Panc1 (cell line): ENCODE measurements around the gene SLC36A4. TPM values are rescaled to one million over a fixed set of nuclear protein-coding genes. Genes with fewer than 3 reads are reported as not detected.

Experiments
- ATAC-seq: fragments of 200-7000 bp; cut with Tn5 transposase; 2 replicates; pipeline ENCODE4 v1.9.1; 2020; ENCODE audit warnings: mild to moderate bottlenecking, moderate library complexity
- BruUV-seq: library from RNA; stranded (reverse); fragments of 400-500 nt; replicated peaks from 2 replicates; lab custom pipeline; 2021; lab: Mats Ljungman, UMichigan
- CTCF ChIA-PET: fragments of 300-600 bp; sonication (Branson Sonifier 250); formaldehyde crosslinking; loops from one replicate; lab custom pipeline; 2022; ENCODE audit warnings: antibody characterized with exemption; lab: Charles Lee
- POLR2A ChIA-PET: fragments of 300-600 bp; sonication (Branson Sonifier 250); formaldehyde crosslinking; loops from one replicate; lab custom pipeline; 2022; ENCODE audit warnings: antibody characterized with exemption; lab: Charles Lee
- DNase-seq: peaks from one replicate; pipeline ENCODE4 v3.0.0-alpha.2; 2010; ENCODE audit warnings: low read depth, low spot score
- H3K27ac ChIP-seq: 2 replicates; pipeline ENCODE4 v1.5.1; 2011; ENCODE audit warnings: mild to moderate bottlenecking, low read length, inconsistent platforms
- H3K27me3 ChIP-seq: fragments of 200-500 bp; sonication (Bioruptor generic); 2 replicates; pipeline ENCODE4 v1.6.0; 2014; ENCODE audit warnings: low read length, inconsistent platforms; ENCODE audit not compliant: control insufficient read depth, insufficient read depth
- H3K36me3 ChIP-seq: fragments of 200-500 bp; sonication (Bioruptor generic); 2 replicates; pipeline ENCODE4 v1.5.1; 2014; ENCODE audit warnings: inconsistent platforms, mild to moderate bottlenecking, low read length, moderate library complexity; ENCODE audit not compliant: control insufficient read depth, insufficient read depth
- H3K4me1 ChIP-seq: 2 replicates; pipeline ENCODE4 v1.5.1; 2011; ENCODE audit warnings: inconsistent platforms, mild to moderate bottlenecking, low read length, moderate library complexity; ENCODE audit not compliant: control insufficient read depth, insufficient read depth
- H3K4me3 ChIP-seq, 2 experiments: 2 replicates each; pipeline ENCODE4 v1.5.1; 2011 to 2012; ENCODE audit warnings: low read depth in 2 of 2, low read length in 2 of 2, mild to moderate bottlenecking in 2 of 2, inconsistent platforms in 1 of 2, moderate library complexity in 1 of 2
- H3K9me3 ChIP-seq: fragments of 200-500 bp; sonication (Bioruptor generic); 2 replicates; pipeline ENCODE4 v1.5.1; 2014; ENCODE audit warnings: low read depth, mild to moderate bottlenecking, inconsistent platforms, low read length, moderate library complexity; ENCODE audit not compliant: control insufficient read depth, insufficient read depth
- POLR2AphosphoS5 ChIP-seq: IDR thresholded peaks from 2 replicates; pipeline ENCODE4 v1.6.1; 2012; ENCODE audit warnings: mild to moderate bottlenecking, low read depth, low read length, moderate library complexity
- SIN3A ChIP-seq: IDR thresholded peaks from 2 replicates; pipeline ENCODE4 v1.6.1; 2012; ENCODE audit warnings: low read depth, mild to moderate bottlenecking, low read length, moderate library complexity, borderline replicate concordance; ENCODE audit not compliant: insufficient read depth
- TCF7L2 ChIP-seq: IDR thresholded peaks from 2 replicates; pipeline ENCODE4 v1.6.1; 2011; ENCODE audit warnings: mild to moderate bottlenecking, low read depth, low read length, inconsistent platforms
- in situ Hi-C: cut with HindIII; loops from 2 replicates; pipeline ENCODE4 v1.10.0; 2016; ENCODE audit warnings: low sequenced_read_pairs, low pct_unique_long_range_greater_than_20kb
- intact Hi-C: fragments of 100-400 bp; cut with micrococcal nuclease; formaldehyde crosslinking; loops from one replicate; pipeline ENCODE4 v1.10.0; 2022; ENCODE audit not compliant: unreplicated experiment
- total RNA-seq: library from RNA; stranded (reverse); gene quantifications from one replicate; pipeline ENCODE4 v1.2.1, GENCODE V29; 2021; ENCODE audit not compliant: unreplicated experiment
- TF ChIP-seq, protein P1 (sequence below): fragments of 450-650 bp; IDR thresholded peaks from 2 replicates; pipeline ENCODE4 v1.5.1; 2017; ENCODE audit warnings: mild to moderate bottlenecking
- TF ChIP-seq, protein P2 (sequence below), 2 experiments: IDR thresholded peaks; 2 replicates each; pipeline ENCODE4 v1.6.1; 2011 to 2012; ENCODE audit warnings: low read depth in 2 of 2, control low read depth in 1 of 2, low read length in 1 of 2, mild to moderate bottlenecking in 1 of 2, moderate library complexity in 1 of 2; ENCODE audit not compliant: insufficient read depth in 1 of 2

Gene SLC36A4
- total RNA-seq, 1 experiment from 2014 or later: 30.3 TPM

DNA sequence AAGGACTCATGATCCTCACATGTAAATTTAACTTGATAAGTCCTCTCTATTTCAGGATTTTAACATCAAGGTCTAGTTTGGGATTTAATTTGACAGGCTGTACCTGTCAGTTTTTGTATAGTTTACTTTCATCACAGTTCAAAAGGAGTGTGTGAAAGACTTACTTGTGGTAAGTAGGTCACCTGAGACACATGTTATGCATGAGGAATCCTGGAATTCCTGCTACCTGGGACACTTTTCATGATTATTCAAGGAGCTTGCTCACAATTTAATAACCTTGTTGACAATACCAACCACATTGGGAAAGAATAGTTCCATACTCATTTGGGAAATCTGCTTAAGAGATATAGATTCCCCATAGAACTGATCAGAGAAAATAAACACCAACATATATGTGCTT lies 15.8 kb upstream of the SLC36A4 start:
- CTCF ChIA-PET: no interaction called here
- in situ Hi-C loops (no loop called here), intact Hi-C loops (loop anchor here (5.0 kb wide), 1 partner anchor 266 kb away; no protein-coding TSS in a partner anchor)
- ATAC-seq (no peak), DNase-seq (no peak)
- H3K9me3 ChIP-seq: 0 out of 2 replicates have a peak, but pooled peaks cover under 1% of the 10 kb centered on the region
- TF ChIP-seq, protein P1, sequence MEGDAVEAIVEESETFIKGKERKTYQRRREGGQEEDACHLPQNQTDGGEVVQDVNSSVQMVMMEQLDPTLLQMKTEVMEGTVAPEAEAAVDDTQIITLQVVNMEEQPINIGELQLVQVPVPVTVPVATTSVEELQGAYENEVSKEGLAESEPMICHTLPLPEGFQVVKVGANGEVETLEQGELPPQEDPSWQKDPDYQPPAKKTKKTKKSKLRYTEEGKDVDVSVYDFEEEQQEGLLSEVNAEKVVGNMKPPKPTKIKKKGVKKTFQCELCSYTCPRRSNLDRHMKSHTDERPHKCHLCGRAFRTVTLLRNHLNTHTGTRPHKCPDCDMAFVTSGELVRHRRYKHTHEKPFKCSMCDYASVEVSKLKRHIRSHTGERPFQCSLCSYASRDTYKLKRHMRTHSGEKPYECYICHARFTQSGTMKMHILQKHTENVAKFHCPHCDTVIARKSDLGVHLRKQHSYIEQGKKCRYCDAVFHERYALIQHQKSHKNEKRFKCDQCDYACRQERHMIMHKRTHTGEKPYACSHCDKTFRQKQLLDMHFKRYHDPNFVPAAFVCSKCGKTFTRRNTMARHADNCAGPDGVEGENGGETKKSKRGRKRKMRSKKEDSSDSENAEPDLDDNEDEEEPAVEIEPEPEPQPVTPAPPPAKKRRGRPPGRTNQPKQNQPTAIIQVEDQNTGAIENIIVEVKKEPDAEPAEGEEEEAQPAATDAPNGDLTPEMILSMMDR: no peak
- TF ChIP-seq TCF7L2: no peak
- TF ChIP-seq, protein P2, sequence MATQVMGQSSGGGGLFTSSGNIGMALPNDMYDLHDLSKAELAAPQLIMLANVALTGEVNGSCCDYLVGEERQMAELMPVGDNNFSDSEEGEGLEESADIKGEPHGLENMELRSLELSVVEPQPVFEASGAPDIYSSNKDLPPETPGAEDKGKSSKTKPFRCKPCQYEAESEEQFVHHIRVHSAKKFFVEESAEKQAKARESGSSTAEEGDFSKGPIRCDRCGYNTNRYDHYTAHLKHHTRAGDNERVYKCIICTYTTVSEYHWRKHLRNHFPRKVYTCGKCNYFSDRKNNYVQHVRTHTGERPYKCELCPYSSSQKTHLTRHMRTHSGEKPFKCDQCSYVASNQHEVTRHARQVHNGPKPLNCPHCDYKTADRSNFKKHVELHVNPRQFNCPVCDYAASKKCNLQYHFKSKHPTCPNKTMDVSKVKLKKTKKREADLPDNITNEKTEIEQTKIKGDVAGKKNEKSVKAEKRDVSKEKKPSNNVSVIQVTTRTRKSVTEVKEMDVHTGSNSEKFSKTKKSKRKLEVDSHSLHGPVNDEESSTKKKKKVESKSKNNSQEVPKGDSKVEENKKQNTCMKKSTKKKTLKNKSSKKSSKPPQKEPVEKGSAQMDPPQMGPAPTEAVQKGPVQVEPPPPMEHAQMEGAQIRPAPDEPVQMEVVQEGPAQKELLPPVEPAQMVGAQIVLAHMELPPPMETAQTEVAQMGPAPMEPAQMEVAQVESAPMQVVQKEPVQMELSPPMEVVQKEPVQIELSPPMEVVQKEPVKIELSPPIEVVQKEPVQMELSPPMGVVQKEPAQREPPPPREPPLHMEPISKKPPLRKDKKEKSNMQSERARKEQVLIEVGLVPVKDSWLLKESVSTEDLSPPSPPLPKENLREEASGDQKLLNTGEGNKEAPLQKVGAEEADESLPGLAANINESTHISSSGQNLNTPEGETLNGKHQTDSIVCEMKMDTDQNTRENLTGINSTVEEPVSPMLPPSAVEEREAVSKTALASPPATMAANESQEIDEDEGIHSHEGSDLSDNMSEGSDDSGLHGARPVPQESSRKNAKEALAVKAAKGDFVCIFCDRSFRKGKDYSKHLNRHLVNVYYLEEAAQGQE (IDR thresholded peaks at IDR 0.05; ENCODE audit: insufficient read depth in 1 of 2, low read depth in 2 of 2, low read length in 1 of 2): no peak
- no peak for TF ChIP-seq SIN3A
- no peak for TF ChIP-seq POLR2AphosphoS5
- POLR2A ChIA-PET: no interaction called here
- H3K36me3 ChIP-seq: no peaks in the 10 kb centered on the region
- BruUV-seq: no TSS peak
- no peak overlapping the region for H3K27ac ChIP-seq
- no peaks in the 10 kb centered on the region for H3K4me1 ChIP-seq
- H3K27me3 ChIP-seq: peaks cover 24% of the 10 kb centered on the region
- no peak overlapping the region for H3K4me3 ChIP-seq

DNA sequence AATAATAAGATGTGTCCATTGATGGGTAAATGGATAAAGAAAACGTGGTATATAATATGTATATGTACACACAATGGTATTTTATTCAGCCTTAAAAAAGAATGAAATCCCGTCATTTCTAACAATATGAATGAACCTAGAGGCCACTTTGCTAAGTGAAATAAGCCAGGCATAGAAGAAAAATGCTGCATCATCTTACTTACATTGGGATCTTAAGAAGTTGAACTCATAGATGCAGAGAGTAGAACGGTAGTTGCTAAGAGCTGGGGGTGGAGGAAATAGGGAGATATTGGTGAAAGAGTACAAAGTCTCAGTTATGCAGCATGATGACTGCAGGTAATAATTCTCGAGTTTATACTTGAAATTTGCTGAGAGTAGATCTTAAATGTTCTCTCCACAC lies 14.3 kb upstream of the SLC36A4 start:
- in situ Hi-C loops: no loop called here

More for the DNA sequence above, 14.3 kb upstream of the SLC36A4 start:
- no TSS peak for BruUV-seq
- Histone ChIP-seq H3K4me3 (no peak overlapping the region), H3K27me3 (peaks cover 18% of the 10 kb centered on the region), H3K36me3 (no peaks in the 10 kb centered on the region), H3K4me1 (no peaks in the 10 kb centered on the region), H3K9me3 (0 out of 2 replicates have a peak, but pooled peaks cover 2% of the 10 kb centered on the region), H3K27ac (no peak overlapping the region)
- ChIA-PET POLR2A (no interaction called here), CTCF (no interaction called here)
- intact Hi-C loops: loop anchor here (5.0 kb wide), 1 partner anchor 265 kb away; no protein-coding TSS in a partner anchor
- ATAC-seq (no peak), DNase-seq (no peak)
- no peak for TF ChIP-seq SIN3A
- TF ChIP-seq, protein P1: no peak
- TF ChIP-seq POLR2AphosphoS5: no peak
- TF ChIP-seq TCF7L2: no peak
- TF ChIP-seq, protein P2 (IDR thresholded peaks at IDR 0.05; ENCODE audit: insufficient read depth in 1 of 2, low read depth in 2 of 2, low read length in 1 of 2): no peak
